Cardiac muscle cell (in vitro differentiated cells and primary cell): ENCODE results near the gene ATG10. TPM values are rescaled to one million over a fixed set of nuclear protein-coding genes. Genes with fewer than 3 reads are reported as not detected.
"Not testable (repeated sequence)": the region's sequence is repeated elsewhere in the genome, so short reads cannot be mapped to it uniquely, and the experiment has no call there.

ENCODE experiments used
- DNase-seq, 2 donors: peaks; one replicate each; pipeline versions ENCODE4 v3.0.0 to v3.0.0-alpha.2; 2010 to 2017; ENCODE audit warnings: low read depth in 1 of 2, low spot score in 1 of 2
- H3K27ac ChIP-seq: fragments of 200-600 bp; sonication (generic); 2 replicates; pipeline ENCODE4 v1.5.1; 2016
- H3K27me3 ChIP-seq: fragments of 200-600 bp; sonication (generic); 2 replicates; pipeline ENCODE4 v1.6.0; 2016; ENCODE audit warnings: control low read depth
- H3K36me3 ChIP-seq: fragments of 200-600 bp; sonication (generic); 2 replicates; pipeline ENCODE4 v1.5.1; 2016; ENCODE audit warnings: control low read depth
- H3K4me1 ChIP-seq: fragments of 200-600 bp; sonication (generic); 2 replicates; pipeline ENCODE4 v1.8.1; 2017; ENCODE audit warnings: low read depth, mild to moderate bottlenecking, mixed run types
- H3K4me3 ChIP-seq: fragments of 200-600 bp; sonication (generic); 2 replicates; pipeline ENCODE4 v1.5.1; 2016; ENCODE audit warnings: mild to moderate bottlenecking
- H3K9me3 ChIP-seq: fragments of 200-600 bp; sonication (generic); 2 replicates; pipeline ENCODE4 v1.5.1; 2017; ENCODE audit warnings: low read depth, mild to moderate bottlenecking, control low read depth
- polyA plus RNA-seq: library from polyadenylated mRNA; unstranded; fragments of >200 nt; fragmentation: Nextera tagmentation; extraction: Ambion mirVana; gene quantifications from 2 replicates; pipeline ENCODE4 v1.2.1, GENCODE V29; 2016
- total RNA-seq: library from RNA; depleted of rRNA; stranded (reverse); fragments of >200 nt; gene quantifications from 2 replicates; pipeline ENCODE4 v1.2.3, GENCODE V29; 2016
- TF ChIP-seq, protein P1 (sequence below): IDR thresholded peaks from 2 replicates; pipeline ENCODE4 v1.5.1; 2012; ENCODE audit warnings: low read depth, mild to moderate bottlenecking, low read length

The ATG10 gene
- total and polyA plus RNA-seq, 2 experiments from 2014 or later = 9.0 to 28.0 TPM

DNA sequence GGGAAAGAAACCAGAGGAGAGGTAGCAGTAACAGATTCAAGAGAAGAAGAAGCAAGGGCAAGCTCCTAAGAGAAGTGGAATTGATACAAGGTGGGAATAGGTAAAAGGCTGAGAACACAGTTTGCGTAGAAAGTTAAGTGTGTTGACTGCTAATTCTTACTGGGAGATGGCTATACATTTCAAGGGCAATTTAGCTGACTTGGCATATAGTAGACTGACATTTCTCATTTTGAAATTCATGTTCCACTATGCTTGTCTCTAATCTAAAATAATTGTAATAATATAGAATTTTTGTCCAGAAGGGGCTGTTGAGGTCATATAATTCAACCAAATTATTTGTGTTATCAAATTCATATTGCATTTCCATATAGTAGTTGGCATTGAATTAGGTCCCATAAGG is 144.0 kb downstream of the ATG10 start:
- H3K4me3 ChIP-seq = no peak overlapping the region
- TF ChIP-seq, protein P1, sequence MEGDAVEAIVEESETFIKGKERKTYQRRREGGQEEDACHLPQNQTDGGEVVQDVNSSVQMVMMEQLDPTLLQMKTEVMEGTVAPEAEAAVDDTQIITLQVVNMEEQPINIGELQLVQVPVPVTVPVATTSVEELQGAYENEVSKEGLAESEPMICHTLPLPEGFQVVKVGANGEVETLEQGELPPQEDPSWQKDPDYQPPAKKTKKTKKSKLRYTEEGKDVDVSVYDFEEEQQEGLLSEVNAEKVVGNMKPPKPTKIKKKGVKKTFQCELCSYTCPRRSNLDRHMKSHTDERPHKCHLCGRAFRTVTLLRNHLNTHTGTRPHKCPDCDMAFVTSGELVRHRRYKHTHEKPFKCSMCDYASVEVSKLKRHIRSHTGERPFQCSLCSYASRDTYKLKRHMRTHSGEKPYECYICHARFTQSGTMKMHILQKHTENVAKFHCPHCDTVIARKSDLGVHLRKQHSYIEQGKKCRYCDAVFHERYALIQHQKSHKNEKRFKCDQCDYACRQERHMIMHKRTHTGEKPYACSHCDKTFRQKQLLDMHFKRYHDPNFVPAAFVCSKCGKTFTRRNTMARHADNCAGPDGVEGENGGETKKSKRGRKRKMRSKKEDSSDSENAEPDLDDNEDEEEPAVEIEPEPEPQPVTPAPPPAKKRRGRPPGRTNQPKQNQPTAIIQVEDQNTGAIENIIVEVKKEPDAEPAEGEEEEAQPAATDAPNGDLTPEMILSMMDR = no peak
- DNase-seq = no peak

DNA sequence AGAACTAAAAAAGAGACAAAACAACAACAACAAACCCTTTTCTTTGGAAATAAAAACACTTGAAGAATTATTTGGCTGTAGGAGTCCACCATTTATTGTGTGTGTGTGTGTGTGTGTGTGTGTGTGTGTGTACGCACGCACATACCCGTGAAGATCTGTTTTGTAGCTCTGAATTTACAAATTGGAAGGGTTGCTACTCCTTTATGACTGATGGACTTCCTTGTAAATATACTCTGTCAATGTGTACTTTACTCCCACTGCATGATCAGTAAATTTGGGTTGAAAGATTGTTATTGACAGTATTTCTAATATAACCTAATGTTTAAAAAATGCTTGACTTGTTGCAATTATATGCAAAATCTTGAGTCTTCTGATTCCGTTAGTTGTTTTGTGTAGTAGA is 148.1 kb downstream of the ATG10 start:
- no peak for DNase-seq
- no peaks in the 10 kb centered on the region for H3K36me3 ChIP-seq
- H3K27ac ChIP-seq = no peak overlapping the region
- no peak overlapping the region for H3K4me3 ChIP-seq
- no peaks in the 10 kb centered on the region for H3K9me3 ChIP-seq
- TF ChIP-seq, protein P1 = no peak
- no peaks in the 10 kb centered on the region for H3K4me1 ChIP-seq
- H3K27me3 ChIP-seq = no peaks in the 10 kb centered on the region

More for the DNA sequence above, 144.0 kb downstream of the ATG10 start:
- Histone ChIP-seq H3K27ac (no peak overlapping the region), H3K36me3 (no peaks in the 10 kb centered on the region), H3K9me3 (no peaks in the 10 kb centered on the region), H3K27me3 (no peaks in the 10 kb centered on the region), H3K4me1 (no peaks in the 10 kb centered on the region)

DNA sequence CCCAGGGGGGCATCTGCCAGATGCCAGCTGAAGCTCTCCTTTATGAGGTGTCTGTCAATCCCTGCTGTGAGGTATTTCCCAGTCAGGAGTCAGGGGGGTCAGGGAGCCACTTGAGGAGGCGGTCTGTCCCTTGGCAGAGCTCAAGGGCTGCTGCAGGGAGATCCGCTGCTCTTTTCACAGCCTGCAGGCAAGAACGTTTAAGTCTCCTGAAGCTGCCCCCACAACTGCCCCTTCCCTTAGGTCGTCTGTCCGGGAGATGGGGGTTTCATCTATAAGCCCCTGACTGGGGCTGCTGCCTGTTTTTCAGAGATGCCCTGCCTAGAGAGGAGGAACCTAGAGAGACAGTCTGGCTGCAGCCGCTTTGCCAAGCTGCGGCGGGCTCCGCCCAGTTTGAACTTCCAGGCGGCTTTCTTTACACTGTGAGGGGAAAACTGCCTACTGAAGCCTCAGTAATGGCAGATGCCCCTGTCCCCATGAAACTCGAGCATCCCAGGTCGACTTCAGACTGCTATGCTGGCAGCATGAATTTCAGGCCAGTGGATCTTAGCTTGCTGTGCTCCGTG is 158.0 kb downstream of the ATG10 start:
- Histone ChIP-seq H3K4me1 (no peaks in the 10 kb centered on the region), H3K27me3 (no peaks in the 10 kb centered on the region), H3K36me3 (no peaks in the 10 kb centered on the region), H3K9me3 (no peaks in the 10 kb centered on the region), H3K4me3 (no peak overlapping the region), H3K27ac (no peak overlapping the region)
- TF ChIP-seq, protein P1 = no peak
- no peak for DNase-seq

DNA sequence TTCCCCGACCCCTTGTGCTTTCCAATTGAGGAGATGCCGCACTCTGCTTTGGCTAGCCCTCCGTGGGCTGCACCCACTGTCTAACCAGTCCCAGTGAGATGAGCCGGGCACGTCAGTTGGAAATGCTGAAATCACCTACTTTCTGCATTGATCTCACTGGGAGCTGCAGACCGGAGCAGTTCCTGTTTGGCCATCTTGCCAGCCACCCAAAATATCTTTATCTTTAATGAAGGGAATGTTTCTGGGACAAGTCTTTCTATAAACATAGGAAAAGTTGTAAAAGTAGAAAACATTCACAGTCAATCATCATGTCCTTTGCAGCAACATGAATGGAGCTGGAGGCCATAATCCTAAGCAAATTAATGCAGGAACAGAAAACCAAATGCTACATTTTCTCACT is 158.8 kb downstream of the ATG10 start:
- Histone ChIP-seq H3K4me3 (no peak overlapping the region), H3K4me1 (no peaks in the 10 kb centered on the region), H3K36me3 (no peaks in the 10 kb centered on the region), H3K9me3 (no peaks in the 10 kb centered on the region), H3K27ac (no peak overlapping the region), H3K27me3 (no peaks in the 10 kb centered on the region)
- no peak for DNase-seq
- TF ChIP-seq, protein P1 = no peak

DNA sequence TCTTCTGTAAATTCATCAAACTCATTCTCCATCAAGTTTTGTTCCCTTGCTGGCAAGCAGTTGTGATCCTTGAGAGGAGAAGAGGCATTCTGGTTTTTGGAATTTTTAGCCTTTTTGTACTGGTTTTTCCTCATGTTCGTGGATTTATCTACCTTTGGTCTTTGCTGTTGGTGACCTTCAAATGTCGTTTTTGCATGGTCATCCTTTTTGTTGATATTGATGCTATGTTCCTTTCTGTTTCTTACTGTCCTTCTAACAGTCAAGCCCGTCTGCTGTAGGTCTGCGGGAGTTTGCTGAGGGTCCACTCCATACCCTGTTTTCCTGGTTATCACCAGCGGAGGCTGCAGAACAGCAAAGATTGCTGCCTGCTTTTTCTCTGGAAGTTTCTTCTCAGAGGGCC is 165.4 kb downstream of the ATG10 start:
- no peak overlapping the region for H3K27ac ChIP-seq
- no peak overlapping the region for H3K4me3 ChIP-seq
- H3K27me3 ChIP-seq = no peaks in the 10 kb centered on the region
- TF ChIP-seq, protein P1 = no peak
- DNase-seq = no peak
- H3K4me1 ChIP-seq = no peaks in the 10 kb centered on the region
- H3K36me3 ChIP-seq = no peaks in the 10 kb centered on the region
- no peaks in the 10 kb centered on the region for H3K9me3 ChIP-seq

DNA sequence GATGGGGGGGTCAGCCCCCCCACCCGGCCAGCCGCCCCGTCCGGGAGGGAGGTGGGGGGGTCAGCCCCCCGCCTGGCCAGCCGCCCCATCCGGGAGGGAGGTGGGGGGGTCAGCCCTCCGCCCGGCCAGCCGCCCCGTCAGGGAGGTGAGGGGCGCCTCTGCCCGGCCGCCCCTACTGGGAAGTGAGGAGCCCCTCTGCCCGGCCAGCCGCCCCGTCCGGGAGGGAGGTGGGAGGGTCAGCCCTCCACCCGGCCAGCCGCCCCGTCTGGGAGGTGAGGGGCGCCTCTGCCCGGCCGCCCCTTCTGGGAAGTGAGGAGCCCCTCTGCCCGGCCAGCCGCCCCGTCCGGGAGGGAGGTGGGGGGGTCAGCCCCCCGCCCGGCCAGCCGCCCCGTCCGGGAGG is 168.0 kb downstream of the ATG10 start:
- H3K4me1 ChIP-seq, H3K36me3 ChIP-seq, H3K4me3 ChIP-seq, H3K27ac ChIP-seq, DNase-seq, H3K9me3 ChIP-seq, H3K27me3 ChIP-seq: not testable (repeated sequence)
